NCI-H510A (cell line): ENCODE data around the gene TGM4.

Experiments
- DNase-seq: peaks from one replicate; lab custom pipeline; 2025; lab: John Stamatoyannopoulos, UW

Gene TGM4

DNA sequence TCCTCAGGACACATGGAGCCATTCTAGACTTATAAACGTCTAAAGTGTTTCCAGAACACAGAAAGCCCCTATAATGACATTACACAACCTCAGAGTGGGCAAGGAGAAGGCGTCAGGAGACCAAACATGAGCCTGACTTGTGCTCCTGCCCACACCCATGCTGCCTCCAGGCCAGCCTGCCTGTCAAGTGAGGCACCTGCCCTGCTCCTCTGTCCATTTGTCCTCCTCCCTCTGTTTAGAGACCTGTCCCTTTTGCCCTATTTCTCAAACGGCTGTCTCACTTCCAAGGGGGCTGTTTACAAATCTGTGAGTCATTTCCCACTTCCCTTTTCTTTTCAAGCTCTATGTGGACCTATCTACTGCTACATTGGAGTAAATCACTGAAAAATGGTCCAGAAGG is 80.6 kb downstream of the TGM4 start:
- DNase-seq = no peak

DNA sequence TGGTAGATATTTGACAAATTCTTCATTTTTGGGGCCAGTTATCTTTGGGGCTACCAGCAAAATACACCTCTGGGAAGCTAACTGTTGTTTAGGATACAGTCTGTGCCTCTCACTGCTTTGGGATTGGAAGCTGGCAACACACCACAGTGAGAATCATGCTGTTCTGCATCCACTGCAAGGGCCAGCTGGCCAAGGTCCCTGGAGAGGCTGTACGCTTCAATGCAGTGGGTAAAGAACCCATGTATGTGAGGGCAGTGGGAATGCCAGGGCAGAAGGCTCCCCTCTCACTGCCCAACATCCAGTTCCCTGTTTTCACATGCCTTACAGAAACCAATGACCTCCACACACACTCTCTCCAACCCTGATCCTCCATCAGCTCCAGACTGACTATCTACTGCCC is 81.5 kb downstream of the TGM4 start:
- DNase-seq = no peak

DNA sequence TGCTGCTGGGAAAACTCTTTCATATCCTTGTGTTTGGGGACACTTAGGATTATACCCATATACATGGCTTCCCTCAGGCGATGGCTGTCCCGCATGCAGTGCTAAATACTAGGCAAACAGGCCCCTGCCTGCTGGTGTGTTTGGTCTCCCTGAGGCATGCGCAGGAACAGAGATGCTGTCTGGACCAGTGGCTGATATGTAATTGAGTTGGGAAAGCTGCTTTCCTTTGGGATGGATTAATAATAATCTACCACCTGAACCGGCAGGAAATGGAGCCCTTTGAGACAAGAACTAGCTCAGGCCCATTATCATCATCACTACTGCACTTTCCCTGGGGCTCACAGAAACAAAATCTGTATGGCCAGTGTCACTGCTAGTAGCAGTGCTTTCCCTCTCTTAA is 83.6 kb downstream of the TGM4 start:
- DNase-seq = no peak

DNA sequence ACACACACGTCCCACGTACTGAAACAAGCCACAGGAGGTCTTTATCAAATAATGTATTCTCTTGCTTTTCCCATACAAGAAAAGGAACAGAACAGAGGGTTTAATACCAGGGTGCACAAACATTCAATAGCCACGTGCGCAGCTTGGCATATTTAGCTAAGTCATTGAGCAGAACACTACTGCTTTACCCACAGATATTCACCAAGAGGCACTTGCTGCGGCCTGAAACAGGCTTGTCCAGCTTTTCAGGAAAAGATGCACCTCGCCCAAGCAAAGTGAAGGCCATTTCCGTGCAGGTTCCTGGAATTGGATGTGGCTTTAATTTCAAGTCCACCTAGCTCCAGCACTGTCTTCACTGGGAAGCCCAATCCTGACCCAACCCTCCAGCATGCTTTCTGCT is 84.0 kb downstream of the TGM4 start:
- no peak for DNase-seq

DNA sequence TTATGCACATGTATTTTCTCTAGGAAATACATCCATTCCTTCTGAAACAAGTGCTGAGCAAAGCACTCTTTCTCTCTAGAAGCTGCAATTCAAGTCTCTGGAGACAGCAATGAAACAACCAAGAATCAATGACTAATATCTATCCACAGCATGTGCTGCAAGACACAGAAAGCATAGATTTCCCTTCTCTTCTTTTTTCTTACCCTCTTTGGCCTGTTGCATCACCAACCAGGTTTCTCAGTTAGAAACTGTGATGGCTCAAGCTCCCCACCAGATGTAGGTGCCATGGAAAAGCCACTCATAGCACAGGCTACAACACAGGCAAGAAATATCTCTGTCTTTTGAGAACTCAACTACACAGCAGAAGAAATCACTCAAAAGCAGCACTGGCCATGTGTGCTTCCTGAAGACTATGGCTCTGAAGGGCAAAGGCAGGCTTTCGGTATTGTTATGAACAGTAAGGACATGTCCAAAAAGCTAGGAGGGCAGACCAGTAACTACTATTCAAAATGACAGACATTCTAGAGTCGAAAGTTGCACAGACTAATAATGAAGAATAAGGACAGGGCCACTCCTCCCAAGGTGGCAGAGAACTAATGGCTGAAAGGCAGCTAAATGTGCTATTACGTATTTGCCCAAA is 86.1 kb downstream of the TGM4 start:
- DNase-seq = no peak

DNA sequence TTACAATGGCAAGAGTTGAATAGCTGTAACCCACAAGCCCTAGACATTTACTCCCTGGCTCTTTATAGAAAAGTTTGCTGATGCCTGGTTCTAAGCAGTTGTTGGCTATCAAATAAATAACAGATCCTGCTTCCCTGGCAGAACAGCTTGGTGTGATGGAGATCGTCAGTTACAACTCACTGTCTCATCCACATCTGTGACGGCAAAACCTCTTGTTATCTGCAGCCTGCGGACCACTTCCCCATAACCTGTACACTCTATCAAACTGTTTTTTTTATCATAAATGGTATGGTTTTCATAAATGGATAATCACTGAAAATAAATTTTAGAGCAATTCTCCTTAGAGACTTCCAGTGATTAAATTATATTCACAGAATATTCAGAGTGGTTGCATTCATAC is 87.5 kb downstream of the TGM4 start:
- no peak for DNase-seq

DNA sequence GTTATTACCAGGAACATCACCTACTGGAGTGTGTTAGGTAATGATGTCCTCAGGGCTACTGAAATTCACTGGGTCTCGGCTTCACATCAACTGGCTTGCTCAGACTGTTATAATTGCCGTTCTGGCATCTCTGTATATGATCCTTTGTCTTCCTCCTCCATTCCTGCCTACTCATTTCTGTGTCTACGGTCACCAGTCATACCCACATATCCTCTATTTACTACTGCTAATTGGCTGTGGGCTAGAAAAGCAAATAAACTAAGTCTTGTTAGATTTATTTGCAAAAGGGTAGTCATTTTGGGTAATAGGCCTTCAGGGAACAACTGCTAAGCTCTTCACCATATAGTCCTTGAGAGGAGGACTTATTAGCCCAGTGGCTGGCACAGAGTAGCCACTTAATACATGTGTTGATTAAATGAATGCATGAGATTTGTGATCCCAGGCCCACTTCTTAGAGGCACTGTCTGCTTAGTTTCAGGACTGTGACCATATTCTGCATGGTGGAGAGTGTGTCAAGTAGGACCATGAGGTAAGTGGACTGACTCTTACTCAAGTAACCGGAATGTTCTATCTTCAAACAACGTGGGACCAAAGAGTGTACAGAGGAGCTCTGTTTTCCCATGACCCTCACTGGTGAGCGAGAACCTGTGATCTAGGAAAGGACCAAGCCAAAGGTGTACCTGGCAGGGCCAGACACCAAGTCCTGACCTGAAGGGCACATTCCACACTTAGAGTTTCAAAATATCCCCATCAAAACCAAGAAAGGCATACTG is 88.4 kb downstream of the TGM4 start:
- no peak for DNase-seq

DNA sequence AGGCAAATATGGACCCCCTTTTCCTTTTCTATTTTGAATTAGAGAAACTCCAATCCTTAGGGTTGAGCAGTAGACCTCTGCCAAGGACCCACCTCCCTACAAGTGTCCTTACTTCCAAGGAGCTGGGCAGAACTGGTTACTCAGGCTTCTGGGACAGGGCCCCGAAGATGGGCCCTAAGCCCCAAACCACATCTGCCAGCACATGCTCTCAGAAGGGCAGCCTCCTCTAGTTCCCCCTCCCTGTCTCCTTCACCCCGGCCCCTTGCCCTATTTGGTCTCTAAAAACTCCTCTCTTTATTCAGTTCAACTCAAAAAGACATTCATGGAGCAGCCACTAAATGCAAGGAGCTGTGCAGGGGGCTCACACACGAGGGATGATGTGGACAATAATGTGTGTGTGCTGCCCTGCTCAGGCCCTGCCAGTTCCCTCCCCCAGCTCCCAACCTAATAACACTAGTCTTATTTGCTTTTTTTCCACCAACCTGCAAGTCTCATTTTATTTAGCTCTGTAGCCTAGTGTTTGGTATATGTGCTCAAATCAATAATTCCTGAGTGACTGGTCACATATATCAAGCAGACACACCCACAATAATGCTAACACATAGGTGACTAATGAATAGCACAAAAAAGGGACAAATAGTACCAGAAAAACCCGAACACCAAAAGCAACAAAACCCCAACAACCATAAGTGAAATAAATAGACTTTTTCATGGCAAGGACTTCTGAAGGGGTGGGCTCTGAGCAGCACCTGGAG is 89.3 kb downstream of the TGM4 start:
- DNase-seq = no peak
